AG10803 (cell line): ENCODE measurements around the gene NCK2.

Experiments
- DNase-seq: peaks from one replicate; pipeline ENCODE4 v3.0.0; 2010; ENCODE audit warnings: low read depth
- H3K4me3 ChIP-seq: 2 replicates; pipeline ENCODE4 v1.5.1; 2011; ENCODE audit warnings: mild to moderate bottlenecking, low read length, control low read depth
- TF ChIP-seq, protein P1 (sequence below): conservative IDR thresholded peaks from 2 replicates; pipeline ENCODE4 v1.5.1; 2011; ENCODE audit warnings: mild to moderate bottlenecking, low read length, control low read depth, inconsistent platforms

Gene NCK2

GRCh38 chr2:105761931-105762515, 17.3 kb downstream of the NCK2 start:
- TF ChIP-seq, protein P1, sequence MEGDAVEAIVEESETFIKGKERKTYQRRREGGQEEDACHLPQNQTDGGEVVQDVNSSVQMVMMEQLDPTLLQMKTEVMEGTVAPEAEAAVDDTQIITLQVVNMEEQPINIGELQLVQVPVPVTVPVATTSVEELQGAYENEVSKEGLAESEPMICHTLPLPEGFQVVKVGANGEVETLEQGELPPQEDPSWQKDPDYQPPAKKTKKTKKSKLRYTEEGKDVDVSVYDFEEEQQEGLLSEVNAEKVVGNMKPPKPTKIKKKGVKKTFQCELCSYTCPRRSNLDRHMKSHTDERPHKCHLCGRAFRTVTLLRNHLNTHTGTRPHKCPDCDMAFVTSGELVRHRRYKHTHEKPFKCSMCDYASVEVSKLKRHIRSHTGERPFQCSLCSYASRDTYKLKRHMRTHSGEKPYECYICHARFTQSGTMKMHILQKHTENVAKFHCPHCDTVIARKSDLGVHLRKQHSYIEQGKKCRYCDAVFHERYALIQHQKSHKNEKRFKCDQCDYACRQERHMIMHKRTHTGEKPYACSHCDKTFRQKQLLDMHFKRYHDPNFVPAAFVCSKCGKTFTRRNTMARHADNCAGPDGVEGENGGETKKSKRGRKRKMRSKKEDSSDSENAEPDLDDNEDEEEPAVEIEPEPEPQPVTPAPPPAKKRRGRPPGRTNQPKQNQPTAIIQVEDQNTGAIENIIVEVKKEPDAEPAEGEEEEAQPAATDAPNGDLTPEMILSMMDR: no peak
- no peak overlapping the region for H3K4me3 ChIP-seq
- no peak for DNase-seq

DNA sequence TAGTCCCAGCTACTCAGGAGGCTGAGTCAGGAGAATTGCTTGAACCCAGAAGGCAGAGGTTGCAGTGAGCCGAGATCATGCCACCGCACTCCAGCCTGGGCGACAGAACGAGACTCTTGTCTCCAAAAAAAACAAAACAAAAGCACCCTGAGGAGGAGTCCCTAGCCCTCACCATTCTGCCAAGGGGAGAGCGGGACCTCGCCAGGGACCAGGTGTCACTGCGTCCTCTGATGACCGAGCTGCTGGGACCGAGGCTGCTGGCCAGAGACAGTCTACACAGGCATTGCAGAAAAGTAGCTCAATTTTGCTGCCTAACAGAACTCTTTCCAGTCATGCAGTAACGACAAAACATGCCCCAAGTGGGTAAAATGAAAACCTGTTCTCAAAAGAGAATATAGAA, 18.4 kb downstream of the NCK2 start:
- DNase-seq: no peak
- TF ChIP-seq, protein P1: no peak

DNA sequence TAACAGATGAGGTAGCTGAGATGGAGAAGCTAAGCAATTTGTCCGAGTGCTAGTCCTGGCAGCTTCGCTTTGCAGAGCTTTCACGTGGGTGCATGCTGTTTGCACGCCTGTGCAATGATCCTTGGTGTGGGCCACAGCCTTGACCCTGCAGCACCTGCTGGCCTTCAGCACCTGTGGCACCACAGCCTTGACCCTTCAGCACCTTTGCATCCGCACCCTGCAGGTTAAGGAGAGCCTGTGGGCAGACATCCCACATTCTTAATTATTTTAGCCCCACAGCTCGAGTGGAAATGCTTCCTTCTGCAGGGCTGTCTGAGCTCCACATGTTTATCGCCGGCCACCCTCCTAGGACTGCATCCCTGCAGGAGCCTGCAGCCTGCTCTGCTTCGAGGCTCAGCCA, 19.3 kb downstream of the NCK2 start:
- TF ChIP-seq, protein P1: no peak
- no peak overlapping the region for H3K4me3 ChIP-seq
- DNase-seq: no peak

More for the DNA sequence above, 18.4 kb downstream of the NCK2 start:
- no peak overlapping the region for H3K4me3 ChIP-seq

DNA sequence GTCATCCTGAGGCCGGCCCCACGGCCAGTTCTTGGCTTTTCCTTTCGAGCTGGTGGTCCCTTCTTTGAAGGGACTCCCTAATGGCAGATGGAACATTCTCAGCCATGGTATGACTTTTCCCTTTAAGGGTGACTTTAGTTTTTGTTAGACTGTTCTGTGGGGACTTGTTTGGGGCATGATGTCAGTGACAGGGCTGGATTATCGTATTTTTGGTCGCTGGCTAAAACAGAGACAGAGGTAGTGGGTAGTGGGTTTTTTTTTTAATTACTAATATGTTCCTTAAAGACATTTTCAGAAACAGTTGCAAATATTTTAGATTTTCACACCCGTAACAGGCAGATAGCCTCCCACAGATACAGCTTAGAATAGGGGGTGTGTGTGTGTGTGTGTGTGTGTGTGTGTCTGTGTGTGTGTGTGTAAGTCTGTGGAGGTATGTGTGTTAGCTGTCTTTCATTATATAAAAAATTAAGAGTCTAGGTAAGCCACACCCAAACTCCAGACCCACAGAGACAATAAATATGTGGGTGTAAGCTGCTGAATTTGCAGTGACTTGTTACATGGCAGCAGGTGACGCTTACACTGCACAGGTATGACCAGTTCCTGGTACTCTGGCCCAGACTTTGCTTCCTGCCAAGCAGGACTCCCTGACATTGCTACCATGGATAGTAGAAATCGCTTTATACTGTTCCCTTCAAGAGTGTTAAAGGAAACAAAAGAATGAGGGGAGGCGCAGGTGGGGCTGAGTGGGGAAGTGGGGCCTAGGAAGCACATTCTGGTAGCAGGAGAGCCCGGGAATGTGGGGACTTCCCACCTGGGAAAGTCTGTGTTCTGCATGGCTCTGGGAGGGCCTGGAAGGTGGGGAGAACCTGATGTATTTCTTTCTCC, 20.9 kb downstream of the NCK2 start:
- TF ChIP-seq, protein P1: no peak
- H3K4me3 ChIP-seq: no peak overlapping the region
- no peak for DNase-seq

GRCh38 chr2:105766300-105766866, 21.7 kb downstream of the NCK2 start:
- no peak overlapping the region for H3K4me3 ChIP-seq
- TF ChIP-seq, protein P1: no peak
- DNase-seq: no peak

GRCh38 chr2:105768176-105768575, 23.5 kb downstream of the NCK2 start:
- no peak for DNase-seq
- TF ChIP-seq, protein P1: no peak

More at GRCh38 chr2:105768176-105768575, 23.5 kb downstream of the NCK2 start:
- no peak overlapping the region for H3K4me3 ChIP-seq
